ENCODE measurements around the gene HMGB1. TPM values are rescaled to one million over a fixed set of nuclear protein-coding genes. Genes with fewer than 3 reads are reported as not detected.
A peak's percentile ranks its signal among the peaks of the same experiment; 100 is the strongest.

The HMGB1 gene
- total RNA-seq (2012; rRNA removed) (276 and 480 TPM in 2 replicates), polyA plus RNA-seq (2012; rRNA removed) (150 and 185 TPM in 2 replicates), Bru-seq, nascent RNA (percentile 57 among the genes with signal in this experiment), BruChase-seq, experiment 1, labeled RNA remaining after a 6-hour chase (percentile 83 among the genes with signal in this experiment), BruChase-seq, experiment 2, labeled RNA remaining after a 2-hour chase (percentile 75 among the genes with signal in this experiment)
- 30.1 and 60.4 TPM in 2 replicates for polyA plus RNA-seq (2012; cell fraction: cytosol; rRNA removed)
- 14.1 and 131 TPM in 2 replicates for polyA plus RNA-seq (2012; cell fraction: nucleus; rRNA removed; ENCODE audit: low replicate concordance)
- long read RNA-seq, full-length matches to known transcripts = 115 of 171 reads
- long read RNA-seq, partial matches to known transcripts = 23 of 171 reads
- long read RNA-seq, other reads (novel, unspliced or antisense) = 33 of 171 reads

- POLR2A ChIA-PET (ENCODE audit: unreplicated experiment) = no interaction called here
- DNase-seq (peak; percentile 99), ATAC-seq (ENCODE audit: low read depth) (peak; percentile 89)
- Histone ChIP-seq H3K27ac (ENCODE audit: insufficient read depth, low read length) (peak within 1 kb of the TSS; percentile 87), H3K4me1 (ENCODE audit: control insufficient read depth, insufficient read depth, low read length) (peaks cover 3% of the 10 kb centered on the region), H2AK9ac (replicated peaks; ENCODE audit: low read depth, low read length, poor library complexity) (peak within 1 kb of the TSS; percentile 7), H4K20me1 (ENCODE audit: insufficient read depth, low read length) (peaks cover 6% of the 10 kb centered on the region; the same call in 1 of the 2 replicates), H2BK15ac (ENCODE audit: low read depth, low read length) (0 out of 3 replicates have a peak within 1 kb of the TSS, but pooled peaks have one; percentile 52), H3K4me3 (ENCODE audit: insufficient read depth, low read depth, low read length) (peak within 1 kb of the TSS; percentile 74), H3K4ac (ENCODE audit: low read depth, low read length) (peak within 1 kb of the TSS; percentile 78; the same call in 1 of the 2 replicates), H2AK5ac (ENCODE audit: low read depth, low read length) (no peak within 1 kb of the TSS), H3K27me3 (ENCODE audit: control insufficient read depth, insufficient read depth, low read length) (no peaks in the 10 kb centered on the region), H3K23ac (ENCODE audit: low read depth, low read length) (peak within 1 kb of the TSS; percentile 79), H3K18ac (ENCODE audit: low read depth, low read length) (no peak within 1 kb of the TSS), H4K8ac (ENCODE audit: low read depth in 2 of 2, low read length in 2 of 2) (peak within 1 kb of the TSS in 1 of 2 experiments; percentile 32; a peak in 3 of 4 replicates), H3K9me1 (ENCODE audit: insufficient read depth, low read length) (no peaks in the 10 kb centered on the region), H3K14ac (replicated peaks; ENCODE audit: low read depth, low read length) (no peak within 1 kb of the TSS), H3K9me3 (ENCODE audit: control insufficient read depth, insufficient read depth, low read length) (no peaks in the 10 kb centered on the region), H3K36me3 (ENCODE audit: control insufficient read depth, insufficient read depth, low read length) (peaks cover 2% of the 10 kb centered on the region), H2BK5ac (ENCODE audit: low read depth, low read length, poor library complexity, severe bottlenecking) (peak within 1 kb of the TSS; percentile 84), H4K5ac (ENCODE audit: low read depth, low read length) (no peak within 1 kb of the TSS), H3K9ac (ENCODE audit: low read depth, low read length) (peak within 1 kb of the TSS; percentile 76), H3K4me2 (ENCODE audit: low read depth, low read length) (peak within 1 kb of the TSS; percentile 64), H2AFZ (replicated peaks; ENCODE audit: low read length, poor library complexity) (peak within 1 kb of the TSS; percentile 88), H3K79me1 (ENCODE audit: low read depth in 1 of 2, low read length in 2 of 2) (peaks cover 6 to 7% of the 10 kb centered on the region in 2 experiments; a peak in 3 of 4 replicates), H3K56ac (ENCODE audit: extremely low read depth, insufficient read depth, low read length) (no peak within 1 kb of the TSS; the same call in 1 of the 2 replicates), H2BK120ac (ENCODE audit: low read depth, low read length) (no peak within 1 kb of the TSS), H2BK20ac (ENCODE audit: low read depth, low read length) (no peak within 1 kb of the TSS), H4K91ac (ENCODE audit: insufficient read depth, low read depth, low read length) (no peak within 1 kb of the TSS; the same call in 1 of the 2 replicates)
- CTCF ChIA-PET = interaction anchor here (0.6 kb wide), 1 partner anchor 11 kb away, joined by 5 read pairs; no protein-coding TSS in a partner anchor
- intact Hi-C loops (cut with micrococcal nuclease) (loop anchor here (1.0 to 2.0 kb wide), 5 partner anchors 107 to 579 kb away; partner anchors contain the start of gene USPL1), in situ Hi-C loops (cut with MboI; ENCODE audit: low sequenced_read_pairs) (loop anchor here (10.0 to 25.0 kb wide), 3 partner anchors 149 to 579 kb away; partner anchors contain the start of gene USPL1), dilution Hi-C loops (cut with HindIII; ENCODE audit: low sequenced_read_pairs, unreplicated experiment) (no loop called here)
- BruUV-seq (replicated peaks) = no TSS peak
- WGBS, 2 experiments (ENCODE audit: extremely low coverage in 2 of 2, insufficient read length in 1 of 2) = 0% methylated on average over 43 of the region's 57 CpGs; no CpG with 5 or more reads in 1 of the 2 experiments
- TF ChIP-seq CTCF (conservative IDR thresholded peaks at IDR 0.05; ENCODE audit: low read depth, low read length) = no peak
- 0 out of 2 replicates have a peak, but pooled peaks have one; percentile 30 for TF ChIP-seq RFX5 (IDR thresholded peaks at IDR 0.05; ENCODE audit: low read depth, low read length)
- no peak for TF ChIP-seq RCOR1 (IDR thresholded peaks at IDR 0.05; ENCODE audit: insufficient replicate concordance, low read length)
- no peak for TF ChIP-seq BHLHE40 (IDR thresholded peaks at IDR 0.05; ENCODE audit: low read depth, low read length)
- 0 out of 2 replicates have a peak, but pooled peaks have one; percentile 9 for TF ChIP-seq MAZ (IDR thresholded peaks at IDR 0.05; ENCODE audit: borderline replicate concordance, low read depth, low read length)
- TF ChIP-seq FOS (IDR thresholded peaks at IDR 0.05; ENCODE audit: low read depth, low read length) = peak; percentile 66; the same call in 1 of the 2 replicates
- TF ChIP-seq MAFK (IDR thresholded peaks at IDR 0.05; ENCODE audit: low read depth, low read length) = no peak
- TF ChIP-seq CEBPB (IDR thresholded peaks at IDR 0.05; ENCODE audit: low read depth, low read length) = no peak
- TF ChIP-seq CHD1 (IDR thresholded peaks at IDR 0.05; ENCODE audit: low read depth, low read length) = 0 out of 2 replicates have a peak, but pooled peaks have one; percentile 23
- TF ChIP-seq NFE2L2 (IDR thresholded peaks at IDR 0.05; ENCODE audit: low read depth, low read length) = no peak
- no peak for TF ChIP-seq ELK1 (IDR thresholded peaks at IDR 0.05; ENCODE audit: borderline replicate concordance, low read depth, low read length)
- peak; percentile 93 for TF ChIP-seq POLR2A (IDR thresholded peaks at IDR 0.05; ENCODE audit: low read depth, low read length)
These were observed at the start of gene HMGB1 for GRCh38 chr13:30465593-30466357. Gene HMGB1, minus strand, starts transcription at chr13:30465936. Its CDS starts 2,256 bp downstream, at chr13:30463680.
